C4-2B (cell line): Measurements from ENCODE around the gene C19orf85.

Experiments used
- ZFX ChIP-seq: fragments of 450-650 bp; IDR thresholded peaks from 2 replicates; pipeline ENCODE4 v1.6.1; 2017
- TF ChIP-seq, protein P1 (sequence below): fragments of 450-650 bp; conservative IDR thresholded peaks from 2 replicates; pipeline ENCODE4 v1.5.1; 2017; ENCODE audit warnings: mild to moderate bottlenecking

DNA sequence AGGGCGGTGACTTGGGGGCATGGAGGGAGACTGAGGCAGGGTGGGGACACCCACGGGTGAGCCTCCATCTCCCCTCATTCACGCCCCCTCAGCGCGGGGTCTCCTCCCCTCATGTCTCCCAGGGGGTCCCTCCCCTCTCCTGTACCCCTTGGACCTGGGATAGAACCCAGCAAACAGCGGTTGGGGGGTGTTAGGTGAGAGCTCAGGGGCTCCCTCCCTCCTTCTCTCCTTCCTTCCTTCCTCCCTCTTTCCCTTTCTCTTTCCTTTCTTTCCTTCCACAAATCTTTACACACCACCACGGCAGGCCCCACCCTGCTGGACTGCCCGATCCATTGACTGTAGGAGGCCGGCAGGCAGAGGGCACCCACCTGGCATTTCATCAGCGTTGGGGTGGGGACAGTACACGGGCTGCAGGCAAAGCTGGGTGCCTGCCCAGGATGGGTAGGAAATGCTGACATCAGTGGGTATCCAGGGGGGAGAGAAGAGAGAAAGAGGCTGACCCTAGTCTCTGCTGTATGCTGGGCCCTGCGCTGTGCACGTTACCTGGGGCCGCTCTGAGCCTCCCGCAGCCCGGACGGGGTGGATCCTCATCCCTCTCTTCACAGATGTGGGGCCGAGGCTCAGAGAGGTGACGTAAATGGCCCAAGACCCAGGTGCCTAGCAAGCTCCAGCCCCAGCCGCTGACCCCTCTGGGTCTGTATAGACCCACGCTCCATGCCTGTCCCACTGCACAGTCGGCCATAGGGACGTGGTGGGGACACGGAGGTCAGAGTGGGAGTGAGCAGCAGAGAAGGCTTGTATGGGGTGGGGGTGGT, 27.2 kb upstream of the C19orf85 start:
- TF ChIP-seq, protein P1, sequence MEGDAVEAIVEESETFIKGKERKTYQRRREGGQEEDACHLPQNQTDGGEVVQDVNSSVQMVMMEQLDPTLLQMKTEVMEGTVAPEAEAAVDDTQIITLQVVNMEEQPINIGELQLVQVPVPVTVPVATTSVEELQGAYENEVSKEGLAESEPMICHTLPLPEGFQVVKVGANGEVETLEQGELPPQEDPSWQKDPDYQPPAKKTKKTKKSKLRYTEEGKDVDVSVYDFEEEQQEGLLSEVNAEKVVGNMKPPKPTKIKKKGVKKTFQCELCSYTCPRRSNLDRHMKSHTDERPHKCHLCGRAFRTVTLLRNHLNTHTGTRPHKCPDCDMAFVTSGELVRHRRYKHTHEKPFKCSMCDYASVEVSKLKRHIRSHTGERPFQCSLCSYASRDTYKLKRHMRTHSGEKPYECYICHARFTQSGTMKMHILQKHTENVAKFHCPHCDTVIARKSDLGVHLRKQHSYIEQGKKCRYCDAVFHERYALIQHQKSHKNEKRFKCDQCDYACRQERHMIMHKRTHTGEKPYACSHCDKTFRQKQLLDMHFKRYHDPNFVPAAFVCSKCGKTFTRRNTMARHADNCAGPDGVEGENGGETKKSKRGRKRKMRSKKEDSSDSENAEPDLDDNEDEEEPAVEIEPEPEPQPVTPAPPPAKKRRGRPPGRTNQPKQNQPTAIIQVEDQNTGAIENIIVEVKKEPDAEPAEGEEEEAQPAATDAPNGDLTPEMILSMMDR, result no peak
- TF ChIP-seq ZFX, result no peak
